Measurements from ENCODE around the gene BRICD5.

- no peak for TF ChIP-seq CTCF (IDR thresholded peaks at IDR 0.05)
- TF ChIP-seq POLR2A (IDR thresholded peaks at IDR 0.05), result no peak
These were observed 29.4 kb downstream of the BRICD5 start for GRCh38 chr16:2180962-2181923.

Data from sigmoid colon (tissue), 3 donors.